ENCODE data around the gene CUL3.

Gene CUL3

GRCh38 chr2:224421065-224421464 lies 164.1 kb downstream of the CUL3 start:
- no peak for DNase-seq (ENCODE audit: low read depth)
